GM12892 (cell line): ENCODE data around the gene EGR4.
"Not testable (repeated sequence)": the region's sequence is repeated elsewhere in the genome, so short reads cannot be mapped to it uniquely, and the experiment has no call there.

Experiments used
- POLR2A ChIP-seq: IDR thresholded peaks from 2 replicates; pipeline ENCODE4 v1.6.1; 2011; ENCODE audit warnings: low read depth, low read length, control low read depth
- POLR2AphosphoS5 ChIP-seq: IDR thresholded peaks from 2 replicates; pipeline ENCODE4 v1.6.1; 2011; ENCODE audit warnings: low read depth, low read length, control low read depth

DNA sequence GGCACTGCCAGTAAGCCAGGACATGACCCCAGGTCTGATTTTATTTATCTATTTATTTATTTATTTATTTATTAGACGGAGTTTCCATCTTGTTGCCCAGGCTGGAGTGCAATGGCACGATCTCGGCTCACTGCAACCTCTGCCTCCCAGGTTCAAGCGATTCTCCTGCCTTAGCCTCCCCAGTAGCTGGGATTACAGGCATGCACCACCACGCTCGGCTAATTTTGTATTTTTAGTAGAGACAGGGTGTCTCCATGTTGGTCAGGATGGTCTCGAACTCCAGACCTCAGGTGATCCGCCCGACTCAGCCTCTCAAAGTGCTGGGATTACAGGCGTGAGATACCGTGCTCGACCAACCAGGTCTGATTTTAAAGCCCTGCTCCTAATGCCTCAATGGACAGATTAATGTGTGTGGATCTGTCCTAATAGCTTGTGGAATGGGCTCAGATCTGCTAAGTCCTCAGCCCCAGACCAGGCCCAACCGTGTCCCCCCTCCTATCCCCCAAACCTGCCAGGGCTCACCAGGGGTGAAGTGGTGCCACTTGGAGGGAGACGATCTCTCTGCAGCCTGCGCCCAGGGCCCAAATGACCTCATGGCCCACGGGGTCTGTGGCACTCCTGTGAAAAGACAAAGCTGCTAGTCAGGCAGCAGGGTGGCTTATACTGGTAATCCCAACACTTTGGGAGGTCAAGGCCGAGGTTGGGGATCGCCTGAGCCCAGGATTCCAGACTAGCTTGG, 30.5 kb downstream of the EGR4 start:
- TF ChIP-seq POLR2A, POLR2AphosphoS5: not testable (repeated sequence)
